Measurements from ENCODE around the gene FLNC. TPM values are rescaled to one million over a fixed set of nuclear protein-coding genes. Genes with fewer than 3 reads are reported as not detected.

FLNC gene
- total RNA-seq, 1 experiment from 2014 or later, result 128 TPM

GRCh38 chr7:128840326-128841170 lies 10.3 kb downstream of the FLNC start:
- Histone ChIP-seq H3K36me3 (ENCODE audit: control insufficient read depth, insufficient read depth, low read length) (no peaks in the 10 kb centered on the region), H3K27me3 (replicated peaks; ENCODE audit: control insufficient read depth, insufficient read depth, low read length) (no peaks in the 10 kb centered on the region), H3K4me3 (ENCODE audit: low read depth, low read length) (no peak overlapping the region), H3K4me1 (no peaks in the 10 kb centered on the region), H3K9me3 (no peaks in the 10 kb centered on the region)
- no peak overlapping the region for H3K4me3 Mint-ChIP-seq (ENCODE audit: unreplicated experiment)
- no peak overlapping the region for H3K27ac Mint-ChIP-seq (ENCODE audit: unreplicated experiment)
- H3K9me3 Mint-ChIP-seq (ENCODE audit: unreplicated experiment), result no peaks in the 10 kb centered on the region
- H3K36me3 Mint-ChIP-seq (ENCODE audit: insufficient read depth, unreplicated experiment), result peaks cover 55% of the 10 kb centered on the region
- intact Hi-C loops (cut with micrococcal nuclease; ENCODE audit: unreplicated experiment), result no loop called here
- no TSS peak for BruUV-seq (replicated peaks)
- TF ChIP-seq CTCF (IDR thresholded peaks at IDR 0.05; ENCODE audit: insufficient read depth in 1 of 2, low read depth in 1 of 2, low read length in 1 of 2, severe bottlenecking in 1 of 2, unreplicated experiment in 1 of 2), result no peak
- H3K27me3 Mint-ChIP-seq (ENCODE audit: insufficient read depth, unreplicated experiment), result no peaks in the 10 kb centered on the region
- CTCF ChIA-PET, result interaction anchor here (1.9 kb wide), 1 partner anchor 10 kb away, joined by 6 read pairs; no protein-coding TSS in a partner anchor
- no peaks in the 10 kb centered on the region for H3K4me1 Mint-ChIP-seq (ENCODE audit: low read depth, unreplicated experiment)
- POLR2A ChIA-PET, result no interaction called here
- no peak for DNase-seq

GRCh38 chr7:128841171-128841690 lies 11.0 kb downstream of the FLNC start:
- no peak for TF ChIP-seq CTCF (IDR thresholded peaks at IDR 0.05; ENCODE audit: insufficient read depth in 1 of 2, low read depth in 1 of 2, low read length in 1 of 2, severe bottlenecking in 1 of 2, unreplicated experiment in 1 of 2)
- Mint-ChIP-seq H3K36me3 (ENCODE audit: insufficient read depth, unreplicated experiment) (peaks cover 62% of the 10 kb centered on the region), H3K4me3 (ENCODE audit: unreplicated experiment) (no peak overlapping the region), H3K27me3 (ENCODE audit: insufficient read depth, unreplicated experiment) (no peaks in the 10 kb centered on the region), H3K27ac (ENCODE audit: unreplicated experiment) (no peak overlapping the region), H3K9me3 (ENCODE audit: unreplicated experiment) (no peaks in the 10 kb centered on the region), H3K4me1 (ENCODE audit: low read depth, unreplicated experiment) (no peaks in the 10 kb centered on the region)
- DNase-seq, result no peak
- intact Hi-C loops (cut with micrococcal nuclease; ENCODE audit: unreplicated experiment), result no loop called here
- BruUV-seq (replicated peaks), result no TSS peak
- Histone ChIP-seq H3K4me1 (no peaks in the 10 kb centered on the region), H3K36me3 (ENCODE audit: control insufficient read depth, insufficient read depth, low read length) (no peaks in the 10 kb centered on the region), H3K27me3 (replicated peaks; ENCODE audit: control insufficient read depth, insufficient read depth, low read length) (no peaks in the 10 kb centered on the region), H3K4me3 (ENCODE audit: low read depth, low read length) (no peak overlapping the region), H3K9me3 (no peaks in the 10 kb centered on the region)
- ChIA-PET CTCF (interaction anchor here (1.9 kb wide), 1 partner anchor 10 kb away, joined by 6 read pairs; no protein-coding TSS in a partner anchor), POLR2A (no interaction called here)

GRCh38 chr7:128841921-128842673 lies 11.9 kb downstream of the FLNC start:
- no peak overlapping the region for H3K27ac Mint-ChIP-seq (ENCODE audit: unreplicated experiment)
- ChIA-PET POLR2A (no interaction called here), CTCF (interaction anchor here (0.6 to 1.9 kb wide), 4 partner anchors 9 to 406 kb away, joined by 3 to 6 read pairs (median 4); no protein-coding TSS in a partner anchor)
- TF ChIP-seq CTCF (IDR thresholded peaks at IDR 0.05; ENCODE audit: insufficient read depth in 1 of 2, low read depth in 1 of 2, low read length in 1 of 2, severe bottlenecking in 1 of 2, unreplicated experiment in 1 of 2), result peak; percentile 63 to 88
- no peaks in the 10 kb centered on the region for H3K4me1 Mint-ChIP-seq (ENCODE audit: low read depth, unreplicated experiment)
- H3K36me3 Mint-ChIP-seq (ENCODE audit: insufficient read depth, unreplicated experiment), result peaks cover 62% of the 10 kb centered on the region
- no peaks in the 10 kb centered on the region for H3K9me3 Mint-ChIP-seq (ENCODE audit: unreplicated experiment)
- H3K4me3 Mint-ChIP-seq (ENCODE audit: unreplicated experiment), result no peak overlapping the region
- BruUV-seq (replicated peaks), result no TSS peak
- Histone ChIP-seq H3K4me3 (ENCODE audit: low read depth, low read length) (no peak overlapping the region), H3K4me1 (no peaks in the 10 kb centered on the region), H3K27me3 (replicated peaks; ENCODE audit: control insufficient read depth, insufficient read depth, low read length) (no peaks in the 10 kb centered on the region), H3K36me3 (ENCODE audit: control insufficient read depth, insufficient read depth, low read length) (no peaks in the 10 kb centered on the region), H3K9me3 (no peaks in the 10 kb centered on the region)
- peak in 1 of 2 experiments; percentile 58 for DNase-seq
- H3K27me3 Mint-ChIP-seq (ENCODE audit: insufficient read depth, unreplicated experiment), result no peaks in the 10 kb centered on the region
- intact Hi-C loops (cut with micrococcal nuclease; ENCODE audit: unreplicated experiment), result loop anchor here (1.0 kb wide), 1 partner anchor 38 kb away; no protein-coding TSS in a partner anchor

Data from Caco-2 (cell line).